NOMO-1 (cell line): ENCODE results near the gene ALG14.

Experiments used
- DNase-seq, 2 experiments: peaks; one replicate each; lab custom pipeline; 2025; ENCODE audit not compliant: unreplicated experiment in 2 of 2; lab: John Stamatoyannopoulos, UW

Gene ALG14

DNA sequence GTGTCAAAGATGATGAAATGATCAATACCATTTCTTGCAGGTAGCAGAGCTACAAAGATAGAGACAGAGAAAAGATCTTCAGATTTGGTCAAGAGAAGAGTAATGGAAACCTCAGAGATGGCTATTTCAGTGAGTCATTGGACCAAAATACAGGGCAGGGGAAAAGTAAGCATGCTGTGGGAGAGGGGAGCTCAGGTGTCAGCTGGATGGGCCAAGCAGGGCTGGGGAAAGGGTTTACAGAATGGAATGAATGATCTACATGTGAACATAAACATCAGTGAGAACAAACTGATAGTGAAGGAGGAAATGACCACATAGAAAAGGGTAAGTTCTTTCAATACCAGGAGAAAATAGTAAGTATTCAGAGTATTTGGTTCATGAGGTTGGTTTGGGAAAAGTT, 84.4 kb downstream of the ALG14 start:
- DNase-seq: no peak

- no peak for DNase-seq
Measured at GRCh38 chr1:94986783-94987182, 86.0 kb downstream of the ALG14 start.

- DNase-seq: no peak
Measured at GRCh38 chr1:94983171-94983739, 89.5 kb downstream of the ALG14 start.

DNA sequence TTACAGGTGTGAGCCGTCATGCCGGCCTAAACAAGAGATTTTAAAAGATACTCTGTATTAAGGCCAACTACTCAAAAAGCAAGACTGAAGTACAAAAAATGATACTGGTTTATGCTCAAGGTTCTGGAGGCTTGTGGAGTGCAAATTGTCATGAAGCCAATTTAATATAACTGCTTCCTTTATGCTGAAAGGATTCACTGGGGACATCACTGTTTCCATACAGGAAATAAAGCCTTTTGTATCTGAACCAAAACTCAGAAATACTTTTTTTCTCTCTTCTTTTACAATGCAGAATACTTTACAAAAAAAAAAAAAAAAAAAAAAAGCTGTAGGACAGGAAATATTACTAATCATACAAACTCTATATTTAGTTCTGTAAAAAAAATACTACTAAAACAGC, 90.4 kb downstream of the ALG14 start:
- no peak for DNase-seq

GRCh38 chr1:94981575-94981973, 91.2 kb downstream of the ALG14 start:
- DNase-seq: no peak

GRCh38 chr1:94980582-94981574, 91.9 kb downstream of the ALG14 start:
- no peak for DNase-seq

DNA sequence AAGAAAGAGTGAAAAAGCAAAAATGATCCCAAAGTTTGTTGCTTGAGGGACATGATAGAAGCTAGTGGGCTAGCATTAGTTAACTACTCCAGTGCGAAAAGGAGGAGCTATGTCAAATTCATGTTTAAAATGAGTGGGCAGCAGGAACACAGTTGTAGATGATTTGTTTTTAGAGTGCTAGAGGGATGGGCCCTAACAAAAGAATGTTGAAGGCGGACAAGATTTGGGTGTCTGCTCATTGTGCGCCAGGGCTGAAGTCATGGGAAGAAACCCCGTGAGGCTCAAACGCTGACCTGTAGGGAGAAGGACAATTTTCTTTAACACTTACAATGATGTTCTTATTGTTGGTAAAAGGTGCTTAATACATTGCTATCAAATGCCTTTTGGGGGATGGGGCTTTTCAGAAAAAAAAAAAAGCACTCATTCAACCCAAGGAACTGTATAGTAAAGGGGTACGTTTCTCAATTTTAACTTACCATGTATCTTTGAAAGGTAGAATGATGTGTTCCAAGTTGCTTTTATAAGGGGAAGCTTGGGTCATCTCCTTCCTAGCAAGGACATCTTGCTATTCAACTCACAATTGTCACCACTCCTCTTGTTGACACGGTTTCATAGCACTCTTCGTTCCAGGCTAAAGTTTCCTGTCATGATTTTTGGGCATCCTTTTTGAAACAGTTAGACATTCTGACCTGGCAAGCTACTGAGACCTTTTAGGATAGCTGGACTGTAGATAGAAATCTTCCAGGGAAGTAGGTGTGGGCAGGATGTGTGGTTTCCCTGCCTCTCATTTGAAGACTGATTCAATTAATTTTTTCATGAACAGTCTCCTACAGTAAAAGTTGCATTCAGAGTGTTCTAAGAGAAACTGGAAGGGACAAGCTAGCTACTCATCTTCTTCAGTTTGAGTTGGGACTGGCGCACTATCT, 92.8 kb downstream of the ALG14 start:
- DNase-seq: no peak

- no peak for DNase-seq
Measured at GRCh38 chr1:94979131-94979530, 93.6 kb downstream of the ALG14 start.

DNA sequence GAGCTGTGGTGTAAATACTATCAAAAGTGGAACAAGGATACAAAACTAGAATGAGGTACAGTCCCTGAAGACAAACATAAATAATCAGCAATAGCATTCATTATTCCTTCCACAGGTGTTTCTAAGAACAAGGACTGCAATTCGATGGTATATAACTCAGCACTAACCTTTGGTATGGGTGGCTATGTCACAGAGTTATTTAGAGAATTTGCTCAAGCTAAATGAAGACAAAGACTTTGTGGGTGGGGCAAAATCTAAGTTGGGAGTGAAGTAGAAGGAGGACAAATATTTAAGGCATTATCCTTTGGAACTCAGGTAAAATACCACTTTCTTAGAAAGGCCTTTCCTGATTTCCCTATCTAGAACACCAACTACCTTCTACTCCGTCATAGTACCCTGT, 94.3 kb downstream of the ALG14 start:
- no peak for DNase-seq

DNA sequence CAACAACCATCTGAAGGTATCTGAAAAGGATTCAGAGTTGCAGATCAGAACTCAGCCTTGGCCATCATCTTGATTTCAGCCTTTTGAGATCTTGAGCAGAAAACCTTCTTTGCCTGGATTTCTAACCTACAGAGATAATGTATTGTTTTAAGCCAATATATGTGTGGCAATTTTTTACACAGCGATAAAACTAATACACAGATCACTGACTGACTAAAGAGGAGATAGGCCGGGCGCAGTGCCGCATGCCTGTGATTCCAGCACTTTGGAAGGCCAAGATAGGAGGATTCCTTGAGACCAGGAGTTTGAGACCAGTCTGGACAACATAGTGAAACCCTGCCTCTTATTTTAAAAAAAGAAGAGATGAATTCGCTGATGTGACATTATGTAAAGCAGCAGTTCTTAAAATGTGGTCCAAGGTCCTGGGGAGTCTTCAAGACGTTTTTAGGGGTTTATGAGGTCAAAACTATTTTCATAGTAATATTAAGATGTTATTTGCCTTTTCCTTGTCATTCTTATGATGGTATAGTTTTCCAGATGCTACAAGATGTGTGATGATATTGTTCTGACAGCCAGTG, 95.7 kb downstream of the ALG14 start:
- no peak for DNase-seq

- no peak for DNase-seq
Measured at GRCh38 chr1:94974824-94975223, 97.9 kb downstream of the ALG14 start.

- DNase-seq: no peak
Measured at GRCh38 chr1:94974241-94974640, 98.5 kb downstream of the ALG14 start.

- DNase-seq: no peak
Measured at GRCh38 chr1:94973309-94973922, 99.3 kb downstream of the ALG14 start.

GRCh38 chr1:94971491-94971924, 101.2 kb downstream of the ALG14 start:
- no peak for DNase-seq

GRCh38 chr1:94970783-94971182, 102.0 kb downstream of the ALG14 start:
- DNase-seq: no peak

DNA sequence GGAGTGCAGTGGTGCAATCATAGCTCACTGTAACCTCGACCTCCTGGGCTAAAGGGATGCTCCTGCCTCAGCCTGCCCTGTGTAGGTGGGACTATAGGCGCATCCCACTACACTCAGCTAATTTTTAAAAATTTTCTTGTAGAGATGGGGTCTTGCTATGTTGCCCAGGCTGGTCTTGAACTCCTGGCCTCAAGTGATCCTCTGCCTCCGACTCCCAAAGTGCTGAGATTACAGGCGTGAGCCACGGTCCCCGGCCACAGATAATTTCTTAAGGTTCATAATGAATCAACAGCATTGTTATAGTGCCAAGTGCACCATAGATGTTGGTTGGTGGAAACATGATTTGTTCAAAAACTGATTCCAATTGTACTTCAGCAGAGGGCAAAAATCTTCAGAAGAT, 103.6 kb downstream of the ALG14 start:
- no peak for DNase-seq

GRCh38 chr1:94966033-94966432, 106.7 kb downstream of the ALG14 start:
- DNase-seq: no peak

GRCh38 chr1:94963864-94964263, 108.9 kb downstream of the ALG14 start:
- no peak for DNase-seq

GRCh38 chr1:94962409-94963265, 110.1 kb downstream of the ALG14 start:
- peak; percentile 60 to 83 for DNase-seq
